Uterus (tissue), 2 donors: ENCODE results near the gene AGPAT4.

Source experiments
- CTCF ChIP-seq, 4 experiments: fragments of 200-600 bp in 2 of 4; fragments of 450-650 bp in 2 of 4; sonication (generic) in 2 of 4; IDR thresholded peaks; one replicate each; pipeline ENCODE4 v1.5.1; 2016 to 2019; ENCODE audit warnings: antibody characterized with exemption in 4 of 4, mild to moderate bottlenecking in 2 of 4, moderate library complexity in 1 of 4
- POLR2A ChIP-seq, 2 donors: fragments of 450-650 bp; IDR thresholded peaks; one replicate each; pipeline ENCODE4 v1.6.1; 2016; ENCODE audit warnings: antibody characterized with exemption in 2 of 2, mild to moderate bottlenecking in 1 of 2, moderate library complexity in 1 of 2

GRCh38 chr6:161266513-161267230 lies 7.2 kb downstream of the AGPAT4 start:
- TF ChIP-seq CTCF (IDR thresholded peaks at IDR 0.05): no peak
- TF ChIP-seq POLR2A (IDR thresholded peaks at IDR 0.05): no peak
